PFSK-1 (cell line): Measurements from ENCODE around the gene PGAM1.

Source experiments
- POLR2AphosphoS5 ChIP-seq: IDR thresholded peaks from 2 replicates; pipeline ENCODE4 v1.6.1; 2012; ENCODE audit warnings: low read depth, mild to moderate bottlenecking, control low read depth, low read length, moderate library complexity
- SIN3A ChIP-seq: IDR thresholded peaks from 2 replicates; pipeline ENCODE4 v1.6.1; 2012; ENCODE audit warnings: mild to moderate bottlenecking, low read length, moderate library complexity, borderline replicate concordance; ENCODE audit not compliant: insufficient read depth

DNA sequence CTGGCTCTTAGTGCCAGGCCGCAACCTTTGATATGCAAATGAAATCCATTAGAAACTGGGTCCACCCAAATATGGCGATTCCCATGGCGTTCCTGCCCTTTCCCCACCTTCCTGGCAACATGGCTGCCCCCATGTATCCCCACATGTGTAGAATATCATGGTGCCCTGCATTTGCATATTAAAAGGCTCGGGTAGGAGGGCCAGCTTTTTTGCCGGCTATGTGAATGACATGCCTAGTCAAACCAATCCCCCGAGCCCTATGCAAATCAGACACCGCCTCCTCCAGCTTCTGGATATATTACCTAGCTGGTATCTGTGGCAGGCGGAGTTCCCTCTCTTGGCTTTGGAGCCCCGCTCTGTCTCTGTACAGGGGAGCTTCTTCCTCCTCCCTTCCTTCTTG is 53.9 kb downstream of the PGAM1 start:
- TF ChIP-seq POLR2AphosphoS5 = no peak
- TF ChIP-seq SIN3A = no peak
